GM21576 (cell line): ENCODE data around the gene ZNF385D.

Source experiments
- ATAC-seq: cut with Tn5 transposase; IDR thresholded peaks from one replicate; pipeline ENCODE4 v1.9.1; 2021; ENCODE audit warnings: mild to moderate bottlenecking, moderate library complexity; ENCODE audit not compliant: unreplicated experiment

ZNF385D gene

DNA sequence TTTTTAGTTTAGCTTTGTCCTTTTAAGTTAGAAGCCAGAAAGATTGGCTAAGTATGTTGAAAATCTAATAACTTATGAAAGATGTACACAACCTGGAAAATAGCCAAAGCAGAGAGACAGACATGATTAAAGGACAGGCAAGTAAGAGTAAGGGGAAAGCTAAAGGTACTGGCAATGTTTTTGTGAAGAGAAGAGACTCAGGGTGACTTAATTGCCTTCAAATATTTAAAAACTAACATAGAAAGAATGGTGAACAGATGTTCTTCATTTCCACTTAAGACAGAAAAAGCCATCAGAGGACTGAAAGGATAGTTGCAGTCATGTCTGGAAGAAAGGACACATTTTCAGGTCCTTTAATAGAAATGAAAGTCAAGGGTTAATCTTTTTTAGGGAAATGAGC, 68.8 kb downstream of the ZNF385D start:
- ATAC-seq: no peak

DNA sequence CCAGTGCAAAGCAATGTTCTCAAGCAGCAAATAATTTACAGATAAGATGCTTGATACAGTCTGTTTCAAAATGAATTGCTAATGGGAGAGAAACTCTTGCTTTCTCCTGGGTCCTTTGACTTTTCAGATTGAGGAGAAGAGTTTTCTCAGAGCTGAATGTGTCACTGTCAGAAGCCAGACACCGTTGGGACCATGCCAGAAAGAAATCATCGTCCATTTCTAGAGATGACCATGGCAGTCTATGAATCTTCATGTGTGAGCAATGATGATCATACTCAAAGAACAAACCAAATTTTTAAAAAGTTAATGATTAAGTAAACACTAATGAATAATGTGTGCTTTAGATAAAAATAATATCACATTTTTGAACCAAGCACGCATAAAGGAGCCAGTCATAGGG, 77.6 kb downstream of the ZNF385D start:
- no peak for ATAC-seq

DNA sequence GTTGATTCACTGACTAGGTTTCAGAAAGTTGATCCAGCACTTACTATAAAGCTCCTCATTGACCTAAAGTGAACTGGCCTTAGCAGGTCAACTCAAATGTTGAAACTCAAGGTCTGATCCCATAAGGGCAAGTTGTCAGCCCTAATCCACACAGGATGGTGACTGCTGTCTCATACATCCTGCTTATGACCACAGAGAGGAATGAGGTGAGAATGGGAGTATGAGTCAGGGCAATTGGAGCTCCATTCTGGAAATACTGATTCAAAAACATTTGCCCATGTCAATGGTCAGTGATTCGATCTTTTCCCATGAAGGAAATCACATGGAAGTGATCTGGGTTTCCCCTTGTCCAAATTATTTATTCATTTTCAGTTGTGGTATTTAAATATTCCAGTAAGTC, 78.7 kb downstream of the ZNF385D start:
- no peak for ATAC-seq

DNA sequence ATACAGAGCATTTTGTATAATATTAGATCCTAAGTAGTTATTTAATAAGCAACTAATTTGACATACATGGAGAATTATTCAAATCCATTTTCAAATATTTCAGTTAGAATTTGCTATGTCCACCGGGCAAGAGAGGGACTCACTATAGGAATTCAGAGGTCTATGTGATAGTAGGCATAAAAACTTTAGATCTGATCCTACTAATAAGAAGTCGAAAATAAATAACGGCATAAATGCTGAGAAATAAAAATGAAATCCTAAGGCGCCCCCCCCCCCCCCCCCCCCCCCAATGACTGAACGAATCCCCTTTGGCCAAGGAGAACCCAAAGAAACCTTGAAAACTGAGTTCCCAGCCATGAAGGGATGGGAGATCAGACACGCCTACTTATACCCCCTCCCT, 80.6 kb downstream of the ZNF385D start:
- ATAC-seq: no peak

DNA sequence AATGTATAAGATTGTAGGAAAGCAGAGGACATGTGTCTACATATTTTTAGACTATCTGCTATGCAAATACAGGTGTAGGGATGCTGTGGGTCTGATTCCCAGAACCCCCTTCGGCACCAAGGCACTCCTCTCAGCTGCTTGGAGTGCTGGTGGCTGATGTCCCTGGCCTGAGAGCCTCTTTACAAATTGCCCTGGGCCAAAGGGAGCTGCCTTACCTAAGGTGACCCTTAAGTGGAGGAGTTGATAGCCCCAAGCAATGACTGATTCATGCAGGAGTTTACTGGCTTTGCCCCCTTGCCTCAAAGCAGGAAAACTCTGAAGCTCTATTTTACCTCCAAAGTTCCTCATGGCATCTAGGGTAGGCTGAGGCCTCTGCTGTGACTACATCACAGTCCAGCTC, 83.0 kb downstream of the ZNF385D start:
- no peak for ATAC-seq

DNA sequence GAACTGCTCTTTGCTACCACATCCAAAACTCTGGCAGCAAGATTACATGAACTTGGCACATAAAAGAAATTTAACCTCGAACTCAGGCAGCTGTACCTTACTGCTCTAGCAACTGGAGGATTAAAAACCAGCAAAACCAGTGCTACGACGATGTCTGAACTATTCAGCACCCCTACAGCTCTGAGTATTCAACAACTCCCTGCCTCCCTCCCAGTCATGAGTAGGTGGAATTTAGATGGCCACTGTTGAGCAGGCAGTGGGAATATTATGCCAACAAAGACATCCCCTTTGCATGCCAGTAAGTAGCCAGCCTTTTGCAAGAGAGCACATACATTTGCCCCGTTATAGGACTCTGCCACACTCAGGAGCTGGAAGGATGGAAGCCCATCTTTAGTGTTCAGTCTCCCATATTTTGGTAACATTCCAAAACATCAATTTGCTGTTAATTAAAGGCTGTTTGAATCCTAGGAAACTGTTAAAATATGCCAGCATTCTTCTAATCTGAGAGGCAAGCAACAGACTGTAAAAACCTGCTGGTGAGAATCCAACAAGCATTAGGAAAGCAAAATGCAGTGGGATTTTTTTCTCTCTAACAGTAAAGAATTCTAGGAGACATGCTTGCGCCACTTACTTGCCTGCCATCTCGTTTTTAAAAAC, 85.4 kb downstream of the ZNF385D start:
- ATAC-seq: no peak

DNA sequence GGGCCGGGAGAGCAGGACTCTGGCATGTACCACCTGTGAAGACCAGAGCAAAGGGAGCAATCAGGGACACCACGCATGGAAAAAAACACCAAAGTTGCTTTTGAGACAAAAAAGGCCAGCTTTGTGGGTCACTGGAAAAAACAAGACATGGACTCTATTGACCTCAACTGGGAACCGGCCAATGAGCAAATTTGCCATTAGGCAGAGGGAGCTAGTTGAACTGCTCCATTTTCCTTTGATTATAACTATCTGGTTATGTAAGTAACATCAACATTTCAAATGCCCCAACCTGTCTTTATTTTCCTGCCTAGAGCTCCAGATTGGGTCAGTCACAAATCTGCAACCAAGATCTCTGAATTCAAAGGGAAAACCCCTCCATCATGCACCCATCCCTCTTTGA, 86.0 kb downstream of the ZNF385D start:
- ATAC-seq: no peak

DNA sequence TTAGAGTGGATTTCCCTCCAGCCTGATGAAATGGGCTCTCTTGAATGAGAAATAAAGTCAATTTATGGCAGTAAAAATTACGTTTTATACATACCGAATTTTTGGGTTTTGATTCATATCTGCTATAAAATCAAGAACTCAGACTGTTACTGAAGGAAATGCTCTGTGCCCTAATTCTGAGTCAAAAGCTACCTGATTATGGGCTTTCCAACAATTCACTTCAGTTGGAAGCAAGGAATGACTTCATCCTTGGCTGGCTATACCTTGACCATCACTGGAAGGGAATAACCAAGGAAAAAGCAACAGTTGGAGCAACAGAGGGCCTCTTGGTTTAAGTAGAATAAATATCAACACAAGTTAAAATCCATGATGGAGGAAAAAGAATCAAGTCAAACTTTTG, 88.6 kb downstream of the ZNF385D start:
- ATAC-seq: no peak

DNA sequence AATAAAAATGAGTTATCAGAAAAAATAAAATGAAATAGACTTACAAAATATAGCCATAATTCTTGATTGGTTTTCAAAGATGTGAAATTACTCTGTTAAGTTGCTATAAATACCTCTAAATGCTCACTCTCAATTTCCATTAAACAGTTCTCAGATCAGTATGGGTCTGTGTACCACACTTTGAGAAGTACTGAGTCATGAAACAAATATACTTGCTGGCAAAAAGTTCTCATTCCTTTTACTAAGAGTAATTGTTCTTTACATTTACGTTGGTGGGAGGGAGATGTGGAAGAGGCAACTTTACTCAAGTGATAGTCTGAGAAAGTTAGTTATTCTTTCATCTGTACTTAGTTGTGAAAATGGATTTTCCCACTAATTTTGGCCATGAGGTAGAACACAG, 96.3 kb downstream of the ZNF385D start:
- ATAC-seq: no peak

DNA sequence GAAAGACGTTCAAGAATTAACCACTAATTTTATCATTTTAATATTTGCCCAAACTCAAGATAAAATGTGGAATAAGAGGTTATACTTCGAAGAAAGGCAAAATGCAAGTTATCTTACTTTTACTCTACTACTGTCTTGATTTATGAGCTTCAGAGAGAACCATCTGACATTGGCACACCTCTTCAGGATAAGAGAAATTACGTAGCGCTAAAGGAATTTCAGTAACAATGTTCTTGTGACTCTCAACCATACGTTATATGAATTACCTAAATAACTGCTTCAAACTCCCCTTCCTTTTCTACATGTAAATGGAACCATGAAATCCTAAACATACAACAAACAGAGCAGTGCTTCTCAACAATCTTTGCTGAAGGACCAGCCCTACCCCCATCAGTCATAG, 96.8 kb downstream of the ZNF385D start:
- no peak for ATAC-seq

DNA sequence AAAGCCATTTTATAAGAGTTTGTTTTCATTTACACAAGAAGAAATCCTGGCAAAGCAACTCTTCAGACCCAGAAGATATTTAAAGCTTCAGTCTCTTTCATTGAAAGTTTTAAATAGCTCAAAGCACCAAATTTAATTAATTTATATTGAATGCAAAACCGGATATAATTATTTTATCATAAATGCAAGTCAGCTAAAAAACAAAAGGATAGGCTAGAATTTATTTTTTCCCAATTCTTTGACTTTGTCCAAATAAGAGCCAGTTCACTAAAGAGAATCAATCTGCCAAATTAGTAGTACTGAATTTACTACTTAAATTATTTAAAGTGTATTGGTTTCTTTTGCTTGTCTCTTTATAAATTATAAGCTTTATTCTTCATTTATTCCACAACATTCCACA, 101.5 kb downstream of the ZNF385D start:
- no peak for ATAC-seq

DNA sequence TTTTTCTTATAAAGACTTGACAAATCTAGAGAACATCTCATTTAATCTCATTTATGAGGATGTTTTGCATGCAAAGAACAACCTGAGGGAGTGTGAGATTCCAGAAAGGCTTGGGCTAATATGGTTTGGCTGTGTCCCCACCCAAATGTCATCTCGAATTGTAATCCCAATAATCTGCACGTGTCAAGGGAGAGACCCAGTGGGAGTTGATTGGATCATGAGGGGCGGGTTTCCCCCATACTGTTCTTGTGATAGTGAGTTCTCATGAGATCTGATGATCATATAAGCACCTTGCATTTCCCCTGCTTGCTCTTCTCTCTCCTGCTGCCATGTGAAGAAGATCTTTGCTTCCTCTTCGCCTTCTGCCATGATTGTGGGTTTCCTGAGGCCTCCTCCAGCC, 103.0 kb downstream of the ZNF385D start:
- ATAC-seq: no peak

DNA sequence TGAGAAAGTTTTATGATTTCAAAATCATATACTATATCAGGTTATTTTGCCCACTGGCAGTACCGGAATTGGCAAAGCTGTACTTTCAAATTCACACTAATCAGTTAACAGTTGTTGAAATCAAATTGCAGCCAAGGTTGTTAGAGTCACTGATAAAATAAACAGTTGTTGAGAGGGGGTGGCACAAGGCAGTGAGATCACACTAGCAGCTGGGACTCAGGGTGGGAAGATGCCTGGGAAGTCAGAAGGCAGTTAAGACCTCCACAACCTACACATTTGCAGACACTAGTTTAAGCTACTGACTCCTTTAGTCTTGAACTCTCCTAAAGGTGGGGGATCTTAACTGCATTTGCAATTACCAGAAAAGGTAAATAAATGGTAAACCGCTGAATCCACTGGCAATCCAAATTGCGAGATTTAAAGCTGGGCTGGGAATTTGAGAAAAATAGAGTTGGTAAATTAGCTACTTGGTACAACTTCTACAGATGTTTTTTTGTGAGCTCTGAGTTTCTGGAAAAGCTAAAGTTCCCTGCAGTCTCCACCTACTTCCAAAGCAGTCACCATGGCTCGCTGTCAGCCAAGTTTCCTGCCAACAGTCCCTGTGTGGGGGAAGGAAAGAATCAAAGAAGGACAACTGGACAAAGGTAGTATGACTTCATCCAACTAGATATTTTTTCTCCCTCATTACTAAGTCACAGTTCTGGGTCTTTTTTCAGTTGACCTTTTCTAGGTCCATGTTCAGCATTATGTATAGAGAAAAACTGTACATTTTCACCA, 105.7 kb downstream of the ZNF385D start:
- no peak for ATAC-seq

DNA sequence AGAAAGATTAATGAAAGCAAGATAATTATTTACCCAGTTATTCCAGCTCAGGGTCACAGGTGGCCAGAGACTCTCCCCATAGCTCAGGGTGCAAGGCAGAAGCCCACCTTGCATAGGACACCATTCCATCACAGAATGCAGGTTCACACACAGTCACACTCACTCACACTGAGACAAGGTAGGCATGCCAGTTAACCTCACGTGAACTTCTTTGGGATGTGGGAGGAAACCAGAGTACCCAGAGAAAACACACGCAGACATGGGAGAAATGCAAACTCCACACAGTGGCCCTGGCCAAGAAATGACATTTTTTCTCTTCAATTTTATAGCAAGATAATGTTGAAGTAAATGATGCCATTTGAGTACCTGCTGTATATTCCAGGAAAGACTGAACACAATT, 106.7 kb downstream of the ZNF385D start:
- ATAC-seq: no peak

DNA sequence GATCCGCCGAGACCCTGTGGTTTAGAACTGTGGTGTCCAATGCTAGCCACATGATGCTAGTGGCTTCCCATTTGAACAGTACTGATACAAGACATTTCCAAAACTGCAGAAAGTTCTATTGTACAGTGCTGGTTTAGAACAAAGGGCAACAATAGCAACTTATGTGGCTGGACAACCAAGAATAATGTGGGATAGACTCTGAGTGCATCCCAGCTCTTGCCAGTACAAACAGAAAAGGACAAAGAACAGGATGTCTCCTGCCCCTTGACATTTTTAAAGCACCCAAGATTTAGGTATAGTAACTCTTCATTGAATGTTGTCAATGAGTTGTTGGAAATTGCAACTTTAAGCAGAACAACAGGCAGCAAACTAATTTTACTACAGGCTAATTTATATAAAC, 107.3 kb downstream of the ZNF385D start:
- no peak for ATAC-seq

DNA sequence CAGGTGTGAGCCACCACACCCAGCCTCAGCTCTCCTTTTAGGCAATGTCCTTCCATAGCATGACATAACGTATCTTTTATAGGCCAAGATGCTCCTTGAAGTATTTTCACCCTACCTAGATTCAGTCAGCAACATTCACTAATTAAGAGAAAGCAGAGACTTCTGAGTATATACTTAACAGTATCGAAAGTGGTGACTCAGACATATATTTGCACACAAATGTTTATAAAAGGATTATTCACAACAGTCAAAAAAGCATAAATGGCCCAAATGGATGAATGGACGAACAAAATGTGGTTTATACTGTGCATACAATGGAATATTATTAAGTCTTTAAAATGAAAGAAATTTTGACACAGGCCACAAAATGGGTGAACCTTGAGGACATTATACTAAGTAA, 108.6 kb downstream of the ZNF385D start:
- ATAC-seq: no peak

DNA sequence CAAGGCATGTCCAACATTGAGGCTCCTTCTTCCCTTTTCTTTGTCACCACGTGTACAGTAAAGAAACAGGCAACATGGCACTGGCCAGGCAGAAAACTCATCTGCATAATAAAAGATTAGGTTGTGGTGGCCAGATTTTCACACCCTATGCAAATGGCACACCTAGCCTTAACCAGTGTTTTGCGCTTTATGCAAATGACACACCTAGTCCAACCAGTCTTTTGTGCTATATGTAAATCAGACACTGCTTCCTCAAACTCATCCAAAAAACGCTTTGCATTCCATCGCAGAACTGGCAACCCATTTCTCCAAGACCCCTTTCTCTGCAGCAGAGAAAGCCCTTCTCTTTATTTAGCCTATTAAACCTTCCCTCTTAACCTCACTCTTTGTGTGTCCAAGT, 109.1 kb downstream of the ZNF385D start:
- no peak for ATAC-seq

DNA sequence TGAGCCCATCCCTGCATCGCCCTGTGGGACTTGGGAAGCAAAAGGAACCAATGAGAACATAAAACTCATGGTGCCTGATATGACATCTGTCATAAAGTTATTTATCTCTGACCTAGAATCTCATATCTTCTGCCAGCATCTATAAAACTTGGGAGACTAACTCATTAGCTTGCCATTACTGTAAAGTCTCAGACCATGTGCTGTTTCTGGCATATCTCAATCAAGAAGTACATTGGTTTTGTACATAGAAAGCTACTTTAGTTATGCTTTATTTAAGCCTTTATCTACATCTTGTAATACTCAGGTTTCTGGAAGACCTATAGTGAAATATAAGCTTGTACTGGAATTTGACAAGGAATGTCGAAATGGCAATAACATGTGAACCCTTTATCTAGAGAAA, 112.5 kb downstream of the ZNF385D start:
- ATAC-seq: no peak

DNA sequence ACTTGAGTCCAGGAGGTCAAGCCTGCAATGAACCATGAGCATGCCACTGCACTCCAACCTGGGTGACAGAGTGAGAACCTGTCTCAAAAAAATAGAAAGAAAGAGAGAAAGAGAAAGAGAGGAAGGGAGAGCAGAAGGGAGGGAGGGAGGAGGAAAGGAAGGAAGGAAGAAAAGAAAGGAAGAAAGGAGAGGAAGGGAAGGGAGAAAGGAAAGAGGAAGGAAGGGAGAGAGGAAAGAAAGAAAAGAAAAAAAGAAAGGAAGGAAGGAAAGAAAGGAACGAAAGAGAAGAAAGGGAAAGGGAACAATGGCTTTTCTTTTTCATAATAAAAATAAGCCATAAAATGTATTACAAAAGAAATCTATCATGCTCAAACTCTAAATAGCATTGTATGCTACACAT, 116.9 kb downstream of the ZNF385D start:
- no peak for ATAC-seq

DNA sequence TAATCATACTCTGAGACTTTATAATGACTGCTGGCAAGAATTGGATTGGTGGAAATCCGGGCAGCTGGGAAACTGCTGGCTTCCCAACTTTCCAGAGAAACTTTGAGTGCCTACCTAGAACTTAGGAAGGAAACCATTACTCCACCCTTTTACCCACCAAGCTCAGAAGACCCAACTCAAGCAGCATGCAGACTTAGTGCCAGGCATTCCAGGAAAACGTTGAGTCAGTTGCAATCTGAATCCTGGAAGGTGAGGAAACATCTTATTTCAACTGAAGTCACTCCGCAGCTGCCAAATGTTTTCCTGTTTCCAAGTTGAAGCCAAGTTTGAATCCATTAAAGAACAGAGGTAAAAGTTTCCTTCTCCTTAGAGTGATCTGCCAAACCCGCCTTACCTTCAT, 126.5 kb downstream of the ZNF385D start:
- no peak for ATAC-seq

DNA sequence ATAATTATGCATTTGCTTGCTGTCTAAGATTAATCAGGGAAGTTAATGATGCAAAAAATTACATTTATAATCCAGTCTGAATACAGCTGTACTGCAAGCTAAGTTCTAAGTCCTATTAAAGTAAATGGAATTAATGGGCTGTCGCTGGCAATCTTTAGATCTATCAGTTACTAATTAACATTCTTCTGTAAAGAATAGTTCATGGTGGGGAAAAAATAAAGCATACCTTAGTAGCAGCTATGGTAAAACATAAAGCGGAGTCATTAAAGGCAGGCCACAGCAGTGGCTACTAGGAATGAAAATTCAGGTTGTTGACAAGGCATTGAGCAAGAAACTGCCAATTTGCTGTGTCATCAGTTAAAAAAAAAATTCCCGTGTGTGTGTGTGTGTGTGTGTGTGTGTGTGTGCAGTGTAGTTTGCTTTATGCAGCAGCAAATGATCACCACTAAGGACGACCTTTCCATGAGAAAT, 129.8 kb downstream of the ZNF385D start:
- ATAC-seq: no peak

DNA sequence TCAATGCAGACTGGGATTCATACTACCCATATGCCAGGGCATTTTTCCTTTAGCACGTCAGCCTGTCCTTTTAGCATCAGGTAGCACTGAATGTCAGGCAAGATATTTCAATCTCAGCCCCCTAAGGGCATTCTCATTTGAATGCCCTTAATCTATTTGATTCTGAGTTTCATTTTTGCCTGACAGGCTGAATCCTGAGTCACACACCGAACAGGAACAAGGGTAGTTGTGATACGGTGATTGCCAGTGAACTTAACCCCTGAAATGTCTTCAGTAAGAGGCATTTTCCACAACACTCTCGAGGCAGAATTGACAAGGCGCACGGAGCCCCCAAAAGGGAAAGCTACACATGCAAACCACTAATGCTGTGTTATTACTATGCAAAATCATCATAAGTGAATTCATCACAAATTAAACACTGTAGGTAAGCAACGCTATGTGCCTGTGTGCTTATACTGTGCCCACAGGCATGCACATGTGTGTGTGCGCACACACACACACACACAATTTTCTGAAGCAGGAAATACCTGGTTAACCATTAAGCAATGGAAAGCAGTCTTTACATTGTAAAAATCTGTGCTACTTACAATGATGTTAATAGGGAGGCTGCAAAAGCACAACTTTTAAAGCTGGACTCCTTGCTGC, 130.4 kb downstream of the ZNF385D start:
- ATAC-seq: no peak
